ENCODE measurements around the gene CHD8. TPM values are rescaled to one million over a fixed set of nuclear protein-coding genes. Genes with fewer than 3 reads are reported as not detected.
"Not testable (repeated sequence)": the region's sequence is repeated elsewhere in the genome, so short reads cannot be mapped to it uniquely, and the experiment has no call there.

The CHD8 gene
- total RNA-seq, 1 experiment from 2014 or later: 58.3 TPM

GRCh38 chr14:21379338-21379737, 76.6 kb downstream of the CHD8 start:
- DNase-seq (ENCODE audit: low read depth): no peak

- no peak for DNase-seq (ENCODE audit: low read depth)
Observed at GRCh38 chr14:21373980-21374379, 81.9 kb downstream of the CHD8 start.

- not testable (repeated sequence) for DNase-seq (ENCODE audit: low read depth)
Observed at GRCh38 chr14:21372814-21373213, 83.1 kb downstream of the CHD8 start.

GRCh38 chr14:21369949-21370679, 85.8 kb downstream of the CHD8 start:
- no peak for DNase-seq (ENCODE audit: low read depth)

- DNase-seq (ENCODE audit: low read depth): no peak
Observed at GRCh38 chr14:21367582-21368144, 88.3 kb downstream of the CHD8 start.

GRCh38 chr14:21356511-21356910, 99.4 kb downstream of the CHD8 start:
- no peak for DNase-seq (ENCODE audit: low read depth)

- DNase-seq (ENCODE audit: low read depth): no peak
Observed at GRCh38 chr14:21352587-21352986, 103.3 kb downstream of the CHD8 start.

- no peak for DNase-seq (ENCODE audit: low read depth)
Observed at GRCh38 chr14:21350539-21350938, 105.4 kb downstream of the CHD8 start.

GRCh38 chr14:21347201-21347600, 108.7 kb downstream of the CHD8 start:
- DNase-seq (ENCODE audit: low read depth): no peak

- DNase-seq (ENCODE audit: low read depth): no peak
Observed at GRCh38 chr14:21346532-21347135, 109.3 kb downstream of the CHD8 start.

- DNase-seq (ENCODE audit: low read depth): peak; percentile 26
Observed at GRCh38 chr14:21343035-21343794, 112.7 kb downstream of the CHD8 start.

Small RNA genes lying within 50 kb of the gene (small RNA-seq; reads per million reads assigned to genes)
- gene RN7SL650P: not detected
- 2,897 reads per million, percentile 99 among the genes with 10 or more reads in this experiment for gene SNORD8
- 24.5 reads per million, percentile 93 among the genes with 10 or more reads in this experiment for gene SNORD9

Other genes with a start within 250 kb of the CHD8 start
- 1,396 and 1,870 TPM in 2 replicates for gene HNRNPC, start 186.7 kb downstream of the CHD8 start, total RNA-seq (2014; rRNA removed; shearing (Covaris generic))
- not detected in 2 replicates for gene RPGRIP1, start 176.0 kb downstream of the CHD8 start, total RNA-seq (2014; rRNA removed; shearing (Covaris generic))
- gene SUPT16H, start 72.1 kb downstream of the CHD8 start, total RNA-seq (2014; rRNA removed; shearing (Covaris generic)): 112 and 124 TPM in 2 replicates
- 11.8 and 16.6 TPM in 2 replicates for gene RAB2B, start 20.8 kb upstream of the CHD8 start, total RNA-seq (2014; rRNA removed; shearing (Covaris generic))
- gene TOX4, start 21.1 kb upstream of the CHD8 start, total RNA-seq (2014; rRNA removed; shearing (Covaris generic)): 16.4 and 46.2 TPM in 2 replicates
- 96.6 and 99.7 TPM in 2 replicates for gene METTL3, start 55.2 kb upstream of the CHD8 start, total RNA-seq (2014; rRNA removed; shearing (Covaris generic))
- gene SALL2, start 70.2 kb upstream of the CHD8 start, total RNA-seq (2014; rRNA removed; shearing (Covaris generic)): 0.03 TPM in 2 replicates
- not detected in 2 replicates for gene OR10G3, start 124.0 kb upstream of the CHD8 start, total RNA-seq (2014; rRNA removed; shearing (Covaris generic))
- gene OR10G2, start 178.8 kb upstream of the CHD8 start, total RNA-seq (2014; rRNA removed; shearing (Covaris generic)): not detected in 2 replicates
- not detected in 2 replicates for gene OR4E2, start 197.7 kb upstream of the CHD8 start, total RNA-seq (2014; rRNA removed; shearing (Covaris generic))
- gene OR4E1, start 217.7 kb upstream of the CHD8 start, total RNA-seq (2014; rRNA removed; shearing (Covaris generic)): not detected in 2 replicates